Mononuclear cell (primary cell): Measurements from ENCODE around the gene MAGEA4. TPM values are rescaled to one million over a fixed set of nuclear protein-coding genes. Genes with fewer than 3 reads are reported as not detected.

Experiments used
- H3K27me3 ChIP-seq: 2 replicates; pipeline ENCODE4 v1.6.0; 2011; ENCODE audit warnings: low read length, control low read depth; ENCODE audit not compliant: insufficient read depth
- H3K4me1 ChIP-seq: 2 replicates; pipeline ENCODE4 v1.5.1; 2011; ENCODE audit warnings: mild to moderate bottlenecking, low read length, control low read depth; ENCODE audit not compliant: insufficient read depth
- H3K4me3 ChIP-seq: 2 replicates; pipeline ENCODE4 v1.5.1; 2011; ENCODE audit warnings: mild to moderate bottlenecking, low read length, moderate library complexity
- H3K9me3 ChIP-seq: 2 replicates; pipeline ENCODE4 v1.5.1; 2011; ENCODE audit warnings: low read depth, mild to moderate bottlenecking, control low read depth, low read length
- total RNA-seq: library from RNA; depleted of rRNA; stranded (reverse); fragments of >200 nt; gene quantifications from one replicate; pipeline ENCODE4 v1.2.3, GENCODE V29; 2012

The MAGEA4 gene
- total RNA-seq, 1 donor: 0.31 TPM

DNA sequence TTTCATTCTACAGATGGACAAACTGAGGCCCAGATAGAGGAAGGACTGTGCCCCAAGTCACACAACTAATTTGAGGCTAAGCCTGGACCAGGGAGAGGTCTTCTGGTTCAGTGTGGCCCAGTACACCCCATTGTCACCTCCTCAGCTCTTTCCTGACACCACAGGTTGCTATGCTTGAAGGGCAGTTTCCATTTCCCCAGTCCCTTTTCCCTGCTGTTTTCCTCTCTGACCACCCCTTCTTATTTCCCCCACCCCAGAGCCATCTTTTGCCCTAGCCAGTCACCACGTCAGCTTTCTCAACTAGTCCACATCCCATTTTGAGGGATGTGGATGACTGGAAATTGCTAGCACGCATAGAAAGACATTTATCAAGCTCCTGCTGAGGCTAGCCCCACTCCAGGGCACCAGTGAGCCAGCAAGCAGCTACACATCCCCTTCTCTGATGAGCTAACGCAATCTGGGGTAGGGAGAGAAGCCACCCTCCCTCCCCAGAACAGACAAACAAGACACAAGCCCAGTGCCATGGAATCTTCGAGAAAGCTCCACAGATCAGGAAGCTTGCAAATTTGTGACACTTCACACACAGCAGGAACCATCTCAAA, 60.5 kb downstream of the MAGEA4 start:
- H3K27me3 ChIP-seq: no peaks in the 10 kb centered on the region
- no peaks in the 10 kb centered on the region for H3K4me1 ChIP-seq
- H3K4me3 ChIP-seq: no peak overlapping the region
- no peaks in the 10 kb centered on the region for H3K9me3 ChIP-seq

DNA sequence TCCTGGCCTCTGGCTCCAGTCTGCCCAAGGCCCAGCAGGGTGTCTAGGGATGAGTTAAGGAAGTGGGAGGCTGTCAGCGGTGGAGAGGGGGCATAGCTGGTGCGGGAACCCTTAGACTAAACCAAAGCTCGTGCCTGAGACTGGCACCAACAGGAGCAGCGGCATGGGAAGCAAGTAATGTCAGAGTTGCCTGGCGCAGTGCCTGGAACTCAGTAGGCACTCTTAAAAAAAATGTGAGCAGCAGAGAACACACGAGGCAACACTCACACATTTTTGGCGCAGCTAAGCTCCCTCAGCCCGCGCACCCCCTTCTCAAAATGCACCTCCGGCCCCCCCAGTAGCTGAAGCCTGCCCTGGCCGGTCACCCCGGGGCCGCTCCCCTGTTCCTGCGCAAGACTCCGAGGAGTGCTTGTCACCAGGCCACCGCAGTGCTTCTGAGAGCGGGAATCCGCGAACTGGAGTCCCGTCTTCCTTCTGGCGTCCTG, 61.2 kb downstream of the MAGEA4 start:
- H3K9me3 ChIP-seq: no peaks in the 10 kb centered on the region

More for the DNA sequence above, 61.2 kb downstream of the MAGEA4 start:
- no peak overlapping the region for H3K4me3 ChIP-seq
- no peaks in the 10 kb centered on the region for H3K4me1 ChIP-seq
- H3K27me3 ChIP-seq: no peaks in the 10 kb centered on the region

Other genes starting within 250 kb of the MAGEA4 start
- not detected for gene PRRG3, start 217.4 kb upstream of the MAGEA4 start, total RNA-seq
- not detected for gene FATE1, start 196.9 kb upstream of the MAGEA4 start, total RNA-seq
- gene CNGA2, start 178.1 kb upstream of the MAGEA4 start, total RNA-seq: not detected
- under 0.01 TPM for gene GABRE, start 61.8 kb downstream of the MAGEA4 start, total RNA-seq
- not detected for gene MAGEA10, start 225.7 kb downstream of the MAGEA4 start, total RNA-seq